Left cardiac atrium (tissue), 4 donors: Measurements from ENCODE around the gene OR11G2. TPM values are rescaled to one million over a fixed set of nuclear protein-coding genes. Genes with fewer than 3 reads are reported as not detected.
"Not testable (repeated sequence)": the region's sequence is repeated elsewhere in the genome, so short reads cannot be mapped to it uniquely, and the experiment has no call there.

Source experiments
- ATAC-seq, 2 donors: fragments of 200-7000 bp; cut with Tn5 transposase; one replicate each; pipeline ENCODE4 v1.9.1; 2020; ENCODE audit warnings: mild to moderate bottlenecking in 2 of 2, moderate library complexity in 2 of 2
- DNase-seq: peaks from one replicate; pipeline ENCODE4 v3.0.0-alpha.2; 2020
- intact Hi-C, 2 donors: fragments of 100-400 bp; cut with DNase I; formaldehyde crosslinking; loops; one replicate each; pipeline versions ENCODE4 v1.14.1 to v1.15.1; 2022 to 2023
- long read RNA-seq: library from polyadenylated mRNA; unstranded; transcript quantifications from one replicate; pipeline ENCODE4 v2.0.0, GENCODE V29; 2021
- total RNA-seq, 2 donors: library from RNA; stranded (reverse); fragmentation: NEBNext Ultra II Directional; extraction: Animal tissue kit (Norgen Biotek cat#: 25700); gene quantifications; one replicate each; pipeline ENCODE4 v1.2.1, GENCODE V29; 2021
- donor health status: DM: no; HTN: yes; CAD: no.
- donor health status: DM: no; HTN: yes; CAD: no; lungs with severe emphysema.
- donor health status: DM: yes; HTN: yes; CAD: no.
- donor health status: Dilated cardiomyopathy.

The OR11G2 gene
- not detected for total RNA-seq
- long read RNA-seq, result 0 reads

DNA sequence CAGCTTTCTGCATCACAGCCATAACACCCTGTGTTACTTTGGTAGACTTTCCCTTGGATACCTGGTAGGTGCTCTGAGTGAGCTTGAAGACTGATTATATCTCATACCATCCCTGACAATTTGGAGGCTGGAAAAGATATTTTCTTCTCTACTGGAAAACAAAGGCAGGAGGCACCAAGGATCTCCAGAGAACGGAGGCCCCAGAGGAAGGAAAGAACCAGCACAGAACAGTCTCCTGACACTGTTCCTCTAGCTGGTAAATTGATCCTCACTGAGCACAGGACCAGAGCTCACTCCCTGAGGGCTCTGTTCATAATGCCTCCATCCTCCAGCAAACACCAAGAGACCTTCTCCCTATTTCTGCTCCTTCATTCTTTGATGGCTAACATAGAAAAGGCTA, at the start of gene OR11G2:
Gene OR11G2 (plus strand): TSS at position 301 of the 400 bp plus-strand sequence. CDS start 6,542 bp downstream, outside the sequence.
- ATAC-seq (no peak), DNase-seq (no peak)
- intact Hi-C loops, result no loop called here

- ATAC-seq (no peak), DNase-seq (no peak)
- intact Hi-C loops, result no loop called here
Measured at GRCh38 chr14:20143911-20144310, 46.8 kb upstream of the OR11G2 start.

- ATAC-seq, result no peak
Measured at GRCh38 chr14:20144820-20145219, 45.9 kb upstream of the OR11G2 start.

DNA sequence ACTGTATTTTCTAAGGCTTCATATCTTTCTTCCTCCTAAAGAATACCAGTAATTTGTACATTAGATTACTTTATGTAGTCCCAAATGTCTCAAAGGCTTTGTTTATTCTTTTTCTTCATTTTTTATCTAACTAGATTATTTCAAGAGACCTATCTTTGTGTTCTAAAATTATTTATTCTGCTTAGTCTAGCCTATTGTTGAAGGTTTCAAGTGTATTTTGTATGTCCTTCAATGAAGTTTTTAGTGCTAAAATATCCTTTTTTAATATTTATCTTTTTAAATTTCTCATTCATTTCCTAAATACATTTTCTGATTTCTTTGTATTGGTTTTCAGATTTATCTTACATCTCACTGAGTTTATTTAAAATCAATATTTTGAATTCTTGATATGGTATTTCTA, 26.2 kb upstream of the OR11G2 start:
- DNase-seq (no peak), ATAC-seq (no peak)

More at GRCh38 chr14:20144820-20145219, 45.9 kb upstream of the OR11G2 start:
- no peak for DNase-seq
- intact Hi-C loops, result no loop called here

DNA sequence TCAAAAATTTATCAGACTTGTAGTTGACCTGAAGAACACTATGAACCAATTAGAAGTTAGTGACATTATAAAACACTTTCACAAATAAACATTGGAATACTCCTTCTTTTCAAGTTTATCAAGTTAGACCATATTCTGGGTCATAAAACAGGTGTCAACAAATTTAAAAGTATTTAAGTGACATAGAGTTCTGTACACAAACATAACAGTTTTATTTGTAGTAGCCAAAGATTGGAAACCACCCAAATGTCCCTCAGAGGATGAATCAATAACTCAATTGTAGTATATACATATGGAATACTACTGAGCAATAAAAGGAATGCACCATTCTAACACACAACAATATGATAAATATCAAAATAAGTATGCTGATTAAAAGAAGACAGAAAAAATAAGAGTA, 23.6 kb upstream of the OR11G2 start:
- no peak for ATAC-seq
- intact Hi-C loops, result no loop called here
- DNase-seq, result no peak

More for the DNA sequence above, 26.2 kb upstream of the OR11G2 start:
- intact Hi-C loops, result no loop called here

- DNase-seq, ATAC-seq, intact Hi-C loops: not testable (repeated sequence)
Measured at GRCh38 chr14:20169852-20170251, 20.8 kb upstream of the OR11G2 start.

DNA sequence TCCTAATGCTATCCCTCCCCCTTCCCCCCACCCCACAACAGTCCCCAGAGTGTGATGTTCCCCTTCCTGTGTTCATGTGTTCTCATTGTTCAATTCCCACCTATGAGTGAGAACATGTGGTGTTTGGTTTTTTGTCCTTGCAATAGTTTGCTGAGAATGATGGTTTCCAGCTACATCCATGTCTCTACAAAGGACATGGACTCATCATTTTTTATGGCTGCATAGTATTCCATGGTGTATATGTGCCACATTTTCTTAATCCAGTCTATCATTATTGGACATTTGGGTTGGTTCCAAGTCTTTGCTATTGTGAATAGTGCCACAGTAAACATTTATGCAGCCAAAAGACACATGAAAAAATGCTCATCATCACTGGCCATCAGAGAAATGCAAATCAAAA, 16.5 kb upstream of the OR11G2 start:
- DNase-seq, ATAC-seq, intact Hi-C loops: not testable (repeated sequence)

DNA sequence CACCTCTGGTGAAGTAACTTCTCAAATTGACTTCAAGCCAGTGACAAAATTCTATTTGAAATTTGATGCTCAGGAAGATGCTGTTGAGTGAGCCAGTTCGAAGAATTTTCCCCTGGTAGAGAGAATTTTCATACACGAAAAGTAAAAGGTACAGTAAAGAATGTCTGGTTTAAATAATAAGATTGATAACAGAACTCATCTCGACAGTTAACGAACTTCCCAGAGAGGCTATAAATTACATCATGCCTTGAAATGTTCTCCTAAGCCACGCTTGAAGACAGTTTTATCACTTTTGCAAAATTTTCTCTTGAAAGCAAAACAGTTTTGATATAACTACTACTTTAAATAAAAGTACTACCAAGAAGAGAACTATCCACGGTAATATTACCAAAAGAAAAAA, 14.4 kb upstream of the OR11G2 start:
- ATAC-seq (no peak), DNase-seq (no peak)
- intact Hi-C loops, result no loop called here

- intact Hi-C loops, result no loop called here
- DNase-seq, result no peak
- no peak for ATAC-seq
Measured at GRCh38 chr14:20177433-20177974, 13.2 kb upstream of the OR11G2 start.

GRCh38 chr14:20179218-20179617, 11.5 kb upstream of the OR11G2 start:
- ATAC-seq (peak in 1 of 2 donors; percentile 82), DNase-seq (no peak)
- intact Hi-C loops, result no loop called here

DNA sequence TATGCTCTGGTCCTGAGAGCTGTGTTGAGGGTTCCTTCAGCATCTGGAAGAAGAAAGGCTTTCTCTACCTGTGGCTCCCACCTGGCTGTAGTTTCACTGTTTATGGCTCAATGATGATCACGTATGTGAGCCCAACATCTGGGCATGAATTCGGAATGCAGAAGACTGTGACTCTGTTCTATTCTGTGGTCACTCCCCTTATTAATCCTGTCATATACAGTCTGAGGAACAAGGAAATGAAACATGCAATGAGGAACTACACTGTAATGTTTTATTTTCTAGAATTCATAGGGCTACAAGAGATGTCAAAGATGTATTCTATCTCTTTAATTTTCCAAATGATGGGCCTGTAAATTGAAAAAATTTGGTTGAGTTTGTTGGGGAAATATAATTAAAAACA, 10.8 kb upstream of the OR11G2 start:
- intact Hi-C loops, result no loop called here
- no peak for DNase-seq
- ATAC-seq, result peak in 1 of 2 donors; percentile 80

GRCh38 chr14:20180486-20180885, 10.2 kb upstream of the OR11G2 start:
- ATAC-seq (no peak), DNase-seq (no peak)
- intact Hi-C loops, result no loop called here

- DNase-seq (no peak), ATAC-seq (no peak)
- intact Hi-C loops, result no loop called here
Measured at GRCh38 chr14:20184181-20184580, 6.5 kb upstream of the OR11G2 start.

- ATAC-seq, result no peak
- no peak for DNase-seq
- intact Hi-C loops, result no loop called here
Measured at GRCh38 chr14:20191396-20191795, 700 bp downstream of the OR11G2 start.

- no peak for DNase-seq
- ATAC-seq, result no peak
- intact Hi-C loops, result no loop called here
Measured at GRCh38 chr14:20194101-20194500, 3.4 kb downstream of the OR11G2 start.

DNA sequence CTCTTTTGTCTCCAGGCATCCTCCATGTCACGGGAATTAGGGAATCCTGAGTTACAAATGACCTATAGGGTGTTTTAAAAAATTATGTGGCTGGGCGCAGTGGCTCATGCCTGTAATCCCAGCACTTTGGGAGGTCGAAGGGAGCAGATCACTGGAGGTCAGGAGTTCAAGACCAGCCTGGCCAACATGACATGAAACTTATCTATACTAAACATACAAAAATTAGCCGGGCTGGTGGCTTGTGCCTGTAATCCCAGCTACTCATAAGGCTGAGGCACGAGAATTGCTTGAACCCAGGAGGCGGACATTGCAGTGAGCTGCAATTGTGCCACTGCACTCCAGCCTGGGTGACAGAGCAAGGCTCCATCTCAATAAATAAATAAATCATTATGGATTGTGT, 4.5 kb downstream of the OR11G2 start:
- intact Hi-C loops, ATAC-seq, DNase-seq: not testable (repeated sequence)

- intact Hi-C loops, result no loop called here
- no peak for DNase-seq
- ATAC-seq, result no peak
Measured at GRCh38 chr14:20195911-20196310, 5.2 kb downstream of the OR11G2 start.

DNA sequence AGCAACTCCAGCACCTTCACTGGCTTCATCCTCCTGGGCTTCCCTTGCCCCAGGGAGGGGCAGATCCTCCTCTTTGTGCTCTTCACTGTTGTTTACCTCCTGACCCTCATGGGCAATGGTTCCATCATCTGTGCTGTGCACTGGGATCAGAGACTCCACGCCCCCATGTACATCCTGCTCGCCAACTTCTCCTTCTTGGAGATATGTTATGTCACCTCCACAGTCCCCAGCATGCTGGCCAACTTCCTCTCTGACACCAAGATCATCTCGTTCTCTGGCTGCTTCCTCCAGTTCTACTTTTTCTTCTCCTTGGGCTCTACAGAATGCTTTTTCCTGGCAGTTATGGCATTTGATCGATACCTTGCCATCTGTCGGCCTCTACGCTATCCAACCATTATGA, 6.8 kb downstream of the OR11G2 start:
- no peak for DNase-seq
- intact Hi-C loops, result no loop called here
- no peak for ATAC-seq

GRCh38 chr14:20198991-20199390, 8.3 kb downstream of the OR11G2 start:
- intact Hi-C loops, result no loop called here
- no peak for ATAC-seq
- no peak for DNase-seq

DNA sequence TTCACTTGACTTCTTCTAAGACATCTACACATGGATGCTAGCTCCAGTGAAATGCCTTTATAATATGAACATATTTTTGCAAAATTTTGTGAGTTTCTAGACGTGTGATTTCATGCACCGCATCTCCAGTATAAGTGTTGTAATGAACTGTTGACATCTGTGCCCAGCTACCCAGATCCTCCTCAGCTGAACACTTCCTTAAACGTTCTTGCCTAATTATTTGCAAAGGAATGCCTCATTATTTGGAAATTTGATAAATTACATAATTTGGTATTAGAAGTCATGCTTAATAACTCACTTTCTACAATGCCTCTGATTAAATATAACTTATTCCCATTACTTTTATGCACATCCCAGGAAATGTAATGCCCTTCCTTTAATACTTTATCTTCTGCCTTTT, 14.0 kb downstream of the OR11G2 start:
- ATAC-seq, result no peak
- no peak for DNase-seq
- intact Hi-C loops, result no loop called here

GRCh38 chr14:20209595-20209994, 18.9 kb downstream of the OR11G2 start:
- intact Hi-C loops, result no loop called here
- no peak for ATAC-seq

GRCh38 chr14:20212406-20212805, 21.7 kb downstream of the OR11G2 start:
- ATAC-seq, DNase-seq, intact Hi-C loops: not testable (repeated sequence)

More at GRCh38 chr14:20209595-20209994, 18.9 kb downstream of the OR11G2 start:
- DNase-seq, result no peak
